NCI-H510A (cell line): ENCODE measurements around the gene M6PR.

Source experiments
- DNase-seq: peaks from one replicate; lab custom pipeline; 2025; lab: John Stamatoyannopoulos, UW

Gene M6PR

DNA sequence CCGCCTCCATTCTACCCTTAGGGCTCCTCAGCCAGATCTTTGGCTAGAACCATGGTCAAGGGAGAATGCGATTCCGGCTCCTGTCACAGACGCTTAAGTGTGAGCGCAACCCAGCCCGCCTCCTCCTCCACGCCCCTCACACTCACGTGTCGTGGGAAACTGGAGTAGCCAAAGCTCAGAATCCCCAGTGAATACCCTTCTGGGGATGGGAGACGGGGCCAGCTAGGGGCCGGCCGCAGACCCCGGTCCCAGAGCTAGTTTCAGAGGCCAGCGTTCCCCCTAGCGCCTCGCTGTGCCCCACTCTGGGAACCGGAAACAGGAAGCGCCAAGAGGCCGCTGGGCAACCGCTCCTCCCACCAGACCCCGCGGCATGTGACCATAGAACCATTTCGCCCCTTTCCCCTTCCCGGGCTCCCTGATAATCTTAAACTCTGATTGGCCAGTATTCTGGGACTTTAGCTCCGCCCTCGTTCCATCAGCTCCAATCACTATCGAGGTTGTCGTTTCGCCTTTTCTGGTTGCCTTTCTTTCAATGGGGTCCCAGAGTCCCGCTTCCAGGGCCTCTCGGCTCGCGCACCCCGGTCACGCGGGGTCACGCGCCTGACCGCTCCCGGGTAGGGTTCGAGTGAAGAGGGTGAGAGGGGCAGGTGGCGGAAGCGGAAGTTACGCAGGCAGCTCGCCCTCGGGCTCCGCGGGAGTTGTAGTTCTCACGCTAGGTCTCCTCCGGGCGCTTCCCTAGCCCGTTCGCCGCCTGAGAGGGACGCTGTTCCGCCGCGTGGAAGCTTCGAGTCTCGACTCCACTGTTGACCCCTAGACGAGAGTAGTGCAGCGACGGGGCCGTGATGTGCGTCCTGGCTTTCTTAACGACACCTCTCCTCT, at the start of gene M6PR:
Gene M6PR (minus strand): TSS at position 304 of the 879 bp plus-strand sequence. CDS start 3,241 bp downstream, outside the sequence.
- DNase-seq = peak; percentile 95

DNA sequence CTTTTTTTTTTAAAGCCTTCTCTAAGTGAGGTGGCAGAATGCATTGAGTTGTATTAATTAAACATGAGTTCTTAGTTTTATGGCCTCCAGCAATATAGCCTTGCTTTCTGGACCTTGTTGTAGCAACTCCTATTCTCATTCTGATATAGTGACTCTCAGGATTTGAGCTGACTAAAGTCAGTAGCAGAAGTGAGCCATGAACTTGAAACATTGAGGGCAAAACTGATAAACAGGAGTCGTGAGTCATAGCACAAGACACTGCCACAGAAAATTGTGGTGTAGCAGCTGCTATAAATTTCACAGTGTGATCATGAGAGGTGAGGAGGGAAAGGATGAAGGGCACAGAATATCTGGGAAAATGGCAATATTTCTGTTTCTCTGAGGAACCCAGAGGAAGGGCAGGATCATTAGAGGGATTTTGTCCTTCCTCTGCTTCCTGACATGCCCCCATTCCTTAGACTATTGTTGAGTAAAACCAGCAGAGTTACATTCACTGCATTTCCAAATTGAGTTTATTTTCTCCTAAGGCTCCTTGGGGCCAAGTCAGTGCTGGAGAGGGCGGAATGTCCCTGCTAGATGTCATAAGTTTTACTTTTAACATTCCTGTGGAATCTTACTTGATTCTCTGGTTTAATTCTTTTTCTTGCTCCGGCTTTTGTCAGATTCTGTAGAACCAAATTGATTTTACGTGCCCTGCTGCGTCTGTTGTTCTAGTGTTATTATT, 47.4 kb upstream of the M6PR start:
- DNase-seq = no peak

DNA sequence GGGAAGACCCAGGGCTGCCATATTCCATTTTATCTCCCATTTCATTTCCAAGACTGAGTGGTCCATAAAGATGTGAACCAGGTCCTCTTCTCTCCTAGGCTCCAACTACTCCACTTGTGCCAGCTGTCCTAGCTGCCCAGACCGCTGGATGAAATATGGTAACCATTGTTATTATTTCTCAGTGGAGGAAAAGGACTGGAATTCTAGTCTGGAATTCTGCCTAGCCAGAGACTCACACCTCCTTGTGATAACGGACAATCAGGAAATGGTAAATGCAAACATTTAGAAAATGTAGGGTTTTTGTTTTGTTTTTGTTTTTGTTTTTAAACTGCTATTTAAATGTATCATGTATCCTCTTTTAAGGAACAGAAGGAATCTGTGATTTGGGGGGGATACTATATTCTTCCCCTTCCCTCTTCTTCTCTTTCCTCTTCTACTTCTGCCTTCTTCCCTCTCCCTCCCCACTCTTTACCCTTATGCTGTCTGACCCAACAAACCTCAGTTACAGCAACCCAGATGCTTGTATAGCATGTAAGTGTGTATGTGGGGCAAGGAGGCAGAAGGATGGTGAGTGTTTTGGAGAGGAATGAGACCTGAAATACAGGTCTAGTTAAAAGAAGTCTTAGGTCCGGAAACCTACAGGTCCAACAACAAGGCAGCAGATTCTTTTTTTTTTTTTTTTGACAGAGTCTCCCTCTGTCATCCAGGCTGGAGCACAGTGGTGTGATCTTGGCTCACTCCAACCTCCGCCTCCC, 45.8 kb upstream of the M6PR start:
- DNase-seq = no peak

DNA sequence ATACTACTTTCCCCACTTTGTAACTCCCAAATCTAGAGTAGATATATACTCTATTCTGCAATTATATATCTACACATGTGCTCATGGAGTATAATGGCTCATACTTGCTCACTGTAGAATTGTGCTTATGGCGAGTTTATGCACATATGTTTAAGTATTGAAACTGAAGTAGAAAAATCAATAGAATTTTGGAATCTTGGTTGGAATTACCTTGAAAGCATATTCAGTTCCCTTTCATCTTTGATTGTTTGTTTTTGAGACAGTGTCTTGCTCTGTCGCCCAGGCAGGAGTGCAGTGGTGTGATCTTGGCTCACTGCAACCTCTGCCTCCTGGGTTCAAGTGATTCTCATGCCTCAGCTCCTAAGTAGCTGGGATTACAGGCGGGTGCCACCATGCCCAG, 44.4 kb upstream of the M6PR start:
- DNase-seq = no peak

DNA sequence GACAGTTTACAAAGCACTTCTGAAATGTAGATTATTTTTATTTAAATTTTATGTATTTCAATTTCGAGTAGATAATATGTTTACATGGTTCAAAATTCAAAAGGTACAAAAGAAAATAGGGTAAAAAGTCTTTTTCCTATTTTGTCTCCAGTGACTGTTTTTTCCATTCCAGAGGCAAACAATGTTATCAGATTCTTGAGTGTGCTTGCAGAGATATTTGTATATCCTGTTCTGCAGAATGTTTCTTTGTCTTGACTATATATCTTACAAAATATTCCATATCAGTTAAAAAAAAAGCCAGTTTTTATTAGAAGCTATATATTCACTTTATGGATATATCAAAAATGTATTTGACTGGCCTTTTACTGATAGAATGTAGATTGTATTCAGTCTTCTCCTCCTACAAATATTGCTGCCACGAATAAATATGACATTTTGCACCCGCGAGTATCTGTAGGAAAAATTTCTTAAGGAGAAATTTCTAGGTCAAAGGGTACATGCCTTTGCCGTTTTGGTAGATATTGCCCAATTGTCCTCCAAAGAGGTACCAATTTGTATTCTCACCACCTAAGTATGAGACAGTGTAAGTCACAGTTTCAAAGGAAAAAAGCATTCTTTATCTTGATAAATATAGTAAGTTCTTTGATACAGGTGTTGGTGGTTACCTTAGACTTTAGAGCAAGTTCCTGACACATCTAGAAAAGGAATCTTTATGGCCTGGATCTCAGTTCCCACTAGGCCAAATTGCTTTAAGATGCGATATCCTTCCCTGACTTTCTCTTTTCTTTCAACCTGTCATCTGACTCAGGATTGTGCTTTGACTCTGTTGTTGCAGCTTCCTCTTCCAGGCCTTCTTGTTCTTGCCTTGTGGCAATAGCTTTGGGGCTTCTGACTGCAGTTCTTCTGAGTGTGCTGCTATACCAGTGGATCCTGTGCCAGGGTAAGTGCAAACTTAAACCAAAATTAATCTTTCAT, 42.2 kb upstream of the M6PR start:
- no peak for DNase-seq

DNA sequence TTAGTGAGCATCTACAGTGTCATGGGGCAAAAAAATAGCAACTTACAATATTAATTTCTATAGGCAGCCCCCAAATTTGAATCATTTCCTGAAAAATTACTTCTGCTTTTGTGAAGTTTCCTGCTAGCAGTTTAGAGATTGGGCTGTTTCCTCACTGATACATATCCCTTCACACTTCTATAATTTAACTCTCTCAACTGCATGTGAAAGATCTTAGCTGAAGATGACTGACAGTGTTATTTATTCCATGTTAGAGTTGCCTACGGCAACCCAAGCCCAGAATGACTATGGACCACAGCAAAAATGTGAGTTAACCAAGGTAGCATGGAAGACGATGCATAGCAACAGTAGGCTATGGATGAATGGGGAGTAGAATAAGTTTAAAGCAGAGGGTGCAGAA, 40.0 kb upstream of the M6PR start, which contains the start of gene KLRG1:
Gene KLRG1 (plus strand): TSS at position 134 of the 400 bp plus-strand sequence. CDS start 90 bp downstream, at position 224.
- no peak for DNase-seq

DNA sequence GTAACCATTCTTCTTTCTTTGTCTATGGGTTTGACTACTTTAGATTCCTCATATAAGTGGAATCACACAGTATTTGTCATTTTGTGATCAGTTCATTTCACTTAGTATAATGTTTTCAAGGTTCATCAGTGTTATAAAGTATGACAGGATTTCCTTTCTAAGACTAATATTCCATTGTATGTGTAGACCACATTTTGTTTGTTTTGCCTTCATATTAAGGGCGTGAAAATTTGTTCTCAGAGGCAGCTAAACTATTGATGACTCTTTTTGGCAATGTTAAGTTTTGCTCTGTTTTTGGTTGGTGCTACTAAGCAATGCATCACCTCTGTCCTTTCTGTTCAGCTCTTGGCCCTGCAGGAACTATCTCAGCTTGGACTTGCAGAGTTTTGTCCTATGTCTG, 38.2 kb upstream of the M6PR start:
- no peak for DNase-seq

DNA sequence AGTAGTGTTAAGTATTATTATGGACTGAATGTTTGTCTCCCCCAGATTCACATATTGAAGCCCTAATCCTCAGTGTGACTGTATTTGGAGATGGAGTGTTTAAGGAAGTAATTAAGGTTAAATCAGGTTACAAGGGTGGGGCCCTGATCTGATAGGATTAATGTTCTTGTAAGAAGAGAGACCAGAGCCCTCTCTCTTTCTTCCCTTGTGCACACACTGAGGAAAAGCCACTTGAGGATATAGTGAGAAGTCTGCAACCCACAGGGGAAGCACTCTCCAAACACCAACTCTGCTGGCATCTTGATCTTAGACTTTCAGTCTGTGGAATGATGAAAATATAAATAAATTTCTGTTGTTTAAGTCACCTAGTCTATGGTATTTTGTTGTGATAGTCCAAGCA, 37.7 kb upstream of the M6PR start:
- no peak for DNase-seq

DNA sequence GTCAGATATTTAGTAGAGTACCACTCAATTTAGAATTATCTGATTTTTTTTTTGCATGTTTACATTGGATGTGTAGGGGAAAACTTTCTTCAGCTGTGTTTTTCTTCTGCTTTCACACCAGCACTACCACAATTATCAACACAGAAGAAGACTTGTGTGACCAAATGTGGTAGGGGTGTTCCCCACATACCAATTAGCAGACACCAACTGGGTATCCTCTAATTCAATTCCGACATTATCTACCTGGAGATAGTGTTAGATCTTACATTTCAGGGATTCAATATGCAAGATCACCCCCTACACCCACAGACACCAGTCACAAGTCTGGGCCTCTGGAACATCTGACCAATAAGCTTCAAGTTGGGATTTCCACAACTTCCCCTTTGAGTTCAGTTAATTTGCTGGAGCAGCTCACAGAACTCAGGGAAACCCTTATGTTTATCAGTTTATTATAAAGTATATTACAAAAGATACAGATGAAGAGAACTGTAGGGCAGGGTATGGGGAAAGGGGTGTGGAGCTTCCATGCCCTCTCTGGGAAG, 35.8 kb upstream of the M6PR start:
- no peak for DNase-seq

DNA sequence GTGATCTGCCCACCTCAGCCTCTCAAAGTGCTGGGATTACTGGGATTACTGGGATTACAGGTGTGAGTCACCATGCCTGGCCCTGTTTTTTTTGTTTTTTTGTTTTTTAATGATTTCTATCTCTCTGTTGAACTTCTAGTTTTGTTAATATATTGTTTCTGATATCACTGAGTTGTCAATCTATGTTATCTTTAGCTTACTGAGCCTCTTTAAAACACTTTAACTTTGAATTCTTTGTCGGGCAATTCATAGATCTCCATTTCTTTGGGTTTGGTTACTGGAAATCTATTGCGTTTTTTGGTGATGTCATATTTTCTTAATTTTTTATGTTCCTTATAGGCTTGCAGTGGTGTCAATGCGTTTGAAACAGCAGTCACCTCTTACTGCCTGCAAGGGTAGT, 30.7 kb upstream of the M6PR start:
- DNase-seq = no peak

DNA sequence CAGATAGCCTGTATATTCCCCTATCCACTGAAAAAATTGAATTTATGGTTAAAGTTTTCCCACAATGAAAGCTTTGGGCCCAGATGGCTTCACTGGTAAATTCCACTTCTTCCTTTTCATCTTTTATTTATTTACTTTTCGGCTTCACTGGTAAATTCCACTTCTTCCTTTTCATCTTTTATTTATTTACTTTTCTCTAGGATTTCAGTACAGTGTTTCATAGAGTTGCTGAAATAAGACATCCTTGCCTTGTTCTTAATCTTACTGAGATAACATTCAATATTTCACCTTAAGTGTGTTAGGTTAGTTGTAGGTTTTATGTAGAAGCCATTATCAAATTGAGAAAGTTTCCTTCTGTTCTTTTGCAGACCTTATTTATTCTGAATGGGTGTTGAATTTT, 21.0 kb upstream of the M6PR start:
- DNase-seq = no peak

DNA sequence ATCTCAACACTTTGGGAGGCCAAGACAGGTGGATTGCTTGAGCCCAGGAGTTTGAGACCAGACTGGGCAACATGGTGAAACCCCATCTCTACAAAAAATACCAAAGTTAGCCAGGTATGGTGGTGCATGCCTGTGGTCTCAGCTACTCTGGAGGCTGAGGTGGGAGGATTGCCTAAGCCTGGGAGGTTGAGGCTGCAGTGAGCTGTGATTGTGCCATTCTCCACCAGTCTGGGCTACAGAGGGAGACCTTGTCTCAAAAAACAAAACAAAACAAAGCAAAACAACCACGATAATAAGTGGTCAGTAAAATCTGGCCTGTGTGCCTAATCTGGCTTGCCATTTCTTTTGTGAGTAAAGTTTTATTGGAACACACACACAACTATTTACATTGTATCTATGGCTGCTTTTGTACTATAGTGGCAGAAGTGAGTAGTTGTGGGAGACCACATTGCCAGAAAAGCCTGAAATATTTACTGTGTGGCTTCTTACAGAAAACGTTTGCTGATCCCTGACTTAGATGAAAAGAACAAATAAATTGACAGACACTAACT, 20.5 kb upstream of the M6PR start:
- no peak for DNase-seq

DNA sequence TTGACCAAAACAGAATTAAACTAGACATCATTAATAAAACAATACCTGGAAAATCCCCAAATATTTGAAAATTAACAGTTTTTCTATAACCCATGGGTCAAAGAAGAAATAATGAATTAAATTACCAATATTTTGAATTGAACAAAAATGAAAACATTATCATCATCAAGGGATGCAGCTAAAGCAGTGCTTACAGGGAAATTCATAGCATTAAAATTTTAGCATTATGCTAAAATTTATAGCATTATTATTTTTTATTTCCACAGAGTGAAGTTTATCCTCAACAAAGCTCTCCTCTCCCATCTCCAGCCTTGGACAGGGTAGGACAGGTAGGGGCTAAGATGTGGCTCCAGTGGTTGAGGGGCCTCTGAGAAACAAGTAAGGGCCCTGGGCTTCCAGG, 19.3 kb upstream of the M6PR start:
- no peak for DNase-seq

DNA sequence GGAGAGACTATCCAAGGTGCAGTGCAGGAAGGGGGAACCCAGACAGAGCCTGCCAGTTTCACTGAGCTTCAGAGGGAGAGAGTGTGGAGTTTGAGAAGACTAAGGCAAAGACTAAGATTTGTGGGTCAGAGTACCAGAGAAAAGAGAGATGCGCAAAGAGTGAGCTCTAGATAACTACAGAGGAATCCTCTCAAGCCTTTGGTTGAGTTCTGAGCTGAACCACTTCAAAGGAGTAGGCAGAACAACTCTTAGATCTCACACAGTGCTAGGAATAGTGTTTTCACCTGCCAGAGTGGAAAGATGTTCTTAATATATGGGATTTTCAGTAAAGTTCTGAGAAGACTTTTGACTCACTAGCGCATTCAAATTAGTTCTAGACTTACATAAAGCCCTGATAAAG, 10.7 kb upstream of the M6PR start:
- DNase-seq = no peak

DNA sequence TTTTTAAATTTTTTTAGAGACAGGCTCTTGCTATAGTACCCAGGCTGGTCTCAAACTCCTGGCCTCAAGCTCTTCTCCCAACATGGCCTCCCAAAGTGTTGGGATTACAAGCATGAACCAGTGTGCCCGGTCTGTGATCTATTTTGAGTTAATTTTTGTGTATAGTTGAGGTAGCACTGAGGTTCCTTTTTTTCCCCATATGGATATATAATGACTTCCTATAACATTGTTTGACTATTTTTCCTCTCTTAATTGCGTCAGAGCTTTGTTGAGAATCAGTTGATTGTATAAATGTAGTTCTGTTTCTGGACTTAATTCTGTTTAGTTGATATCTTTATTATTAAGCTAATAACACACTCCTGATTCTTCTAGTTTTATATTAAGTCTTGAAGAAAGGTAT, 8.6 kb upstream of the M6PR start:
- DNase-seq = no peak

DNA sequence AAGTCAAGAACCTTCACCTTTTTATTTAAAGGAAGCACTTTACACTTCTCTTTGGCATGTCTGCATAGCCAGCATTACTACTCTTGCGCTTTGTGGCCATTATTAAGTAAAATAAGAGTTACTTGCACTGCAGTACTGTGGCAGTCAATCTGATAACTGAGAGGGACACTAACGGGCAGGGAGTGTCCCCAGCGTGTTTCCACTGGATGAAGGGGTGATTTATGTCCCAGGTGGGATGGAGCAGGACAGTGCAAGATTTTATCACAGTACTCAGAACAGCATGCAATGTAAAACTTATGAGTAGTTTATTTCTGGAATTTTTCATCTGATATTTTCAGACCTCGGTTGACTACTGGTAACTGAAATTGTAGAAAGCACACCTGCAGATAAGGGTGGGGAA, 8.1 kb upstream of the M6PR start:
- no peak for DNase-seq

DNA sequence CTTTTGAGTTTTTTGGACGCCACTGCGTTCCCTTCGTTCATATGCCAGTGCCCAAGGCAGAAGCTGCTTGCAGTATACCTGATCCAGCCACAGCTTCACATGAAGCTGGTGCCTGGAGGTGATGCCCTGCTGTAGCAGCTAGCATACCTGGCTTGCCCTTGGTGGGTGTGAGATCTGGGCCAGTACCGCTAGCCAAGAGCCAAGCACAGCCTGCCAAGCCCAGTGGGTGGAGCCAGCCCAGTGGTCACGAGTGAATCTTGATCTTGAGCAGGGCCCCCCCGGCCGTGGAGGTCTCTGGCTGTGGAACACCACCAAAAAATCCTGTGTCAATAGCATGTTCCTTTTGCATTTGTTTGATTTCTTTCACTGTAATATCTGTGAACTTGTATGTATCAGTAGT, 7.3 kb upstream of the M6PR start:
- no peak for DNase-seq

DNA sequence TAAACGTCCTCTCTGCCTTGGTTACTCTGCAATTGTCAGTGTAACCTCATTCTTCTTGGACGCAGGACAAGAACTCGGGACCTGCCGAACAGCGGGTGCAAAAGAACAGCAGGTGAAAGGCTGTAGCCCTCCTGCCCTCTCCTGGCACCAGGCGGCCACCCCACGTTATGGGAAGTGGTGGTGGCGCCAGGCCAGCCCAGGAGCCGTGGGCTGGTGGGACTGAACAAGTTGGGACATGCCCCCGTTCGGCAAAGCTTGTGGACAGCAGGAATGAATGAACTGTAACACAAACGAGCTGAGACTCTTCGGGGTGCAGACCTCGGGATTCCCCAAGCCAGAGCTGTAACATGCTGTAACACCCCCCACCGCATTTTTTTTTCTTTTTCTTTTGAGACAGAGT, 6.6 kb upstream of the M6PR start:
- no peak for DNase-seq

DNA sequence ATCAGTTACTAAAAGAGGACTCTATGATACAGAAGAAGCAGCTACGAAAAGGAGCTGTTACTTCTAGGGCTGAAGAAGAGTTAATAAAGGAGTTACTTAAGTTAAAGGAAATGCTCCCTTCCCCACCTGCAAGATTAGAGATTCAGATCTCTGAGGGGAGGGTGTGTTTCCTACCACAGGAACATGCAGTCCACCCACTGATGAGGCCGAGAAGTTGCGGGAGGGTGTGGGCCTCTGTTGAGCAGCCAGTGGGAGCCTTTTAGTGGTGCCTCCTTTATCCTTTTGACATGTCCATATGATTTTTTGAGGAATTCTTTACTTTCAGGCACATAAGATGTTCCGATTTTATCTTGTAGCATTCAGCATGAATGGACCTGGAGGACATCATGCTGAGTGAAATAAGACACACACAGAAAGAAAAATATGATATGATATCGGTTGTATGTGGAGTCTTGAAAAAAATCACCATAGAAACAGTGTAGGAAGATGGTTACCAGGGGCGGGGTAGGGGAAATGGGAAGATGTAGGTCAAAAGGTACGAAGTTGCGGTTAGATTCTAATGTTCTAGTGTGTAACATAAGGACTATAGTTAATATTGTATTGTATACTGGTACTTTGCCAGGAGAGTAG, 4.4 kb upstream of the M6PR start:
- DNase-seq = no peak

DNA sequence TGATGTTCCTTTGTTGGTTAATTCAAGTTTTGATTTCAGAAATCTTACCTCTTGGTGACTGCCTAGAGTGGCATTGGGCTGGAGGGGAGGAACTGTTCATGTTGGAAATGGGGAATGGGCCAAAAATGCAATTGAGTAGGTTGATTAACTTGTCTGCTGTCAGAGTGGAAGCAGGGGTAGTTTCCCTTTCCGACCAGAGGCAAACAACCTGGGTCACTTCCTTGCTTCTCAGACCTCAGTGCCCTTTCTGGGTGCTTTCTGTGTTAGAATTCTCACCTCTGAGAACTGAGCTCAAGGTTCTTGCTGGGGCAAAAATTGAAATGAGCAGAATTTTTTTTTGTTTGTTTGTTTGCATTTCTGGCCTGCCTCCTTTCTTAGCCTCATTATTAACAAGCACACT, 2.3 kb upstream of the M6PR start:
- DNase-seq = no peak
